DND-41 (cell line): Measurements from ENCODE around the gene ARHGEF17.

Experiments used
- EZH2 ChIP-seq: IDR thresholded peaks from 3 replicates; pipeline ENCODE4 v1.6.1; 2012; ENCODE audit warnings: borderline replicate concordance, low read depth, mild to moderate bottlenecking, moderate library complexity, low read length, inconsistent platforms; ENCODE audit not compliant: severe bottlenecking
- TF ChIP-seq, protein P1 (sequence below): IDR thresholded peaks from 2 replicates; pipeline ENCODE4 v1.5.1; 2012; ENCODE audit warnings: borderline replicate concordance, low read length, moderate library complexity, mild to moderate bottlenecking; ENCODE audit not compliant: poor library complexity, severe bottlenecking; ENCODE audit errors: extremely low read depth

DNA sequence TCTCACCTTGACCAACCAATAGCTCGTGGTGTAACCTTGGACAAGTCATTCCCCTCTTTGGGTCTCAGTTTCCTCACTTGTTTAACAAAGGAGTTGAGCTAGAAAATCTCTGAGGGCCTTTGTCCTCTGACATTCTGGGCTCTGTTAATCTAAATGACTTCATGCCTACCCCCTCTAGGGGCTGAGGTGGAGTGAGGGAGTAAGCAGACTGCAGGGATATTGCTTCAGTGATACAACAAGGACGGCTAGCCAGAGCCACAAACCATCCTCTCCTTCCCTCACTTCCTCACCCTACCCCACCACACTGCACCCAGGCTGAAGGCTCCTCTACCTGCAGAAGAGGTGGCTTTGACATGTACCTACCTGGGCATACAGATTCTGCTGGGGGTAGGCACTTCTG lies 103.0 kb downstream of the ARHGEF17 start:
- TF ChIP-seq, protein P1, sequence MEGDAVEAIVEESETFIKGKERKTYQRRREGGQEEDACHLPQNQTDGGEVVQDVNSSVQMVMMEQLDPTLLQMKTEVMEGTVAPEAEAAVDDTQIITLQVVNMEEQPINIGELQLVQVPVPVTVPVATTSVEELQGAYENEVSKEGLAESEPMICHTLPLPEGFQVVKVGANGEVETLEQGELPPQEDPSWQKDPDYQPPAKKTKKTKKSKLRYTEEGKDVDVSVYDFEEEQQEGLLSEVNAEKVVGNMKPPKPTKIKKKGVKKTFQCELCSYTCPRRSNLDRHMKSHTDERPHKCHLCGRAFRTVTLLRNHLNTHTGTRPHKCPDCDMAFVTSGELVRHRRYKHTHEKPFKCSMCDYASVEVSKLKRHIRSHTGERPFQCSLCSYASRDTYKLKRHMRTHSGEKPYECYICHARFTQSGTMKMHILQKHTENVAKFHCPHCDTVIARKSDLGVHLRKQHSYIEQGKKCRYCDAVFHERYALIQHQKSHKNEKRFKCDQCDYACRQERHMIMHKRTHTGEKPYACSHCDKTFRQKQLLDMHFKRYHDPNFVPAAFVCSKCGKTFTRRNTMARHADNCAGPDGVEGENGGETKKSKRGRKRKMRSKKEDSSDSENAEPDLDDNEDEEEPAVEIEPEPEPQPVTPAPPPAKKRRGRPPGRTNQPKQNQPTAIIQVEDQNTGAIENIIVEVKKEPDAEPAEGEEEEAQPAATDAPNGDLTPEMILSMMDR, result no peak
- no peak for TF ChIP-seq EZH2
